HepG2 (cell line): ENCODE measurements around the gene ZC3H8. TPM values are rescaled to one million over a fixed set of nuclear protein-coding genes. Genes with fewer than 3 reads are reported as not detected.

ENCODE experiments used
- FIP1L1 ChIP-seq: fragments of 200-400 bp; formaldehyde crosslinking; IDR thresholded peaks from 2 replicates; pipeline ENCODE4 v1.6.1; 2018; ENCODE audit warnings: low read depth, mild to moderate bottlenecking, low read length, moderate library complexity, borderline replicate concordance; ENCODE audit not compliant: insufficient read depth
- FLYWCH1 ChIP-seq: sonication (generic); formaldehyde crosslinking; IDR thresholded peaks from 2 replicates; pipeline ENCODE4 v1.8.1; 2023; ENCODE audit warnings: mild to moderate bottlenecking, missing genetic modification reagents
- IKZF1 ChIP-seq: fragments of 450-650 bp; IDR thresholded peaks from 2 replicates; pipeline ENCODE4 v1.7.1; 2016
- MEIS2 ChIP-seq: sonication (generic); formaldehyde crosslinking; IDR thresholded peaks from 2 replicates; pipeline ENCODE4 v1.9.0; 2021; ENCODE audit warnings: mild to moderate bottlenecking, missing genetic modification reagents
- RARA ChIP-seq: IDR thresholded peaks from 2 replicates; pipeline ENCODE4 v1.6.1; 2016; ENCODE audit warnings: missing genetic modification reagents, missing compliant biosample characterization
- SP5 ChIP-seq: IDR thresholded peaks from 2 replicates; pipeline ENCODE4 v1.6.1; 2016; ENCODE audit warnings: low read depth, borderline replicate concordance
- ZNF326 ChIP-seq: sonication (generic); formaldehyde crosslinking; IDR thresholded peaks from 2 replicates; pipeline ENCODE4 v1.4.0; 2020; ENCODE audit warnings: missing genetic modification reagents, borderline replicate concordance
- ZNF501 ChIP-seq: sonication (generic); formaldehyde crosslinking; IDR thresholded peaks from 2 replicates; pipeline ENCODE4 v1.5.1; 2020; ENCODE audit warnings: mild to moderate bottlenecking, moderate library complexity, missing genetic modification reagents
- ZSCAN31 ChIP-seq: sonication (generic); formaldehyde crosslinking; IDR thresholded peaks from 2 replicates; pipeline ENCODE4 v1.5.0; 2020; ENCODE audit warnings: low read depth, mild to moderate bottlenecking, missing genetic modification reagents
- polyA plus RNA-seq, 8 experiments: library from polyadenylated mRNA; depleted of rRNA in 3 of 8; stranded (reverse) in 7 of 8; unstranded in 1 of 8; fragments of >200 nt; fragmentation: Illumina TruSeq in 4 of 8; extraction: Trizol in 4 of 8; gene quantifications; 2 replicates each; pipeline versions ENCODE4 v1.2.1 to v1.2.3, GENCODE V29; 2011 to 2016; ENCODE audit warnings: low read depth in 4 of 8, missing spikeins in 1 of 8, mixed read lengths in 1 of 8; ENCODE audit not compliant: insufficient read depth in 1 of 8
- total RNA-seq, 5 experiments: library from RNA; depleted of rRNA; stranded (reverse); fragments of >200 nt; fragmentation: Illumina TruSeq; extraction: Trizol; gene quantifications; 2 replicates each; pipeline ENCODE4 v1.2.3, GENCODE V29; 2016; ENCODE audit warnings: low read depth in 1 of 5
- TF ChIP-seq, protein P1 (sequence below): sonication (generic); formaldehyde crosslinking; IDR thresholded peaks from 2 replicates; pipeline ENCODE4 v1.9.0; 2021; ENCODE audit warnings: missing genetic modification reagents, borderline replicate concordance
- TF ChIP-seq, protein P2 (sequence below): sonication (generic); formaldehyde crosslinking; IDR thresholded peaks from 2 replicates; pipeline ENCODE4 v1.8.1; 2023; ENCODE audit warnings: mild to moderate bottlenecking, missing genetic modification reagents, borderline replicate concordance
- TF ChIP-seq, protein P3 (sequence below): sonication (generic); formaldehyde crosslinking; conservative IDR thresholded peaks from 2 replicates; pipeline ENCODE4 v1.8.0; 2022; ENCODE audit warnings: missing genetic modification reagents
- TF ChIP-seq, protein P4 (sequence below): sonication (generic); formaldehyde crosslinking; IDR thresholded peaks from 2 replicates; pipeline ENCODE4 v1.8.0; 2022; ENCODE audit warnings: missing genetic modification reagents, mild to moderate bottlenecking, inconsistent platforms, borderline replicate concordance
- TF ChIP-seq, protein P5 (sequence below): sonication (generic); formaldehyde crosslinking; IDR thresholded peaks from 2 replicates; pipeline ENCODE4 v1.5.0; 2020; ENCODE audit warnings: mild to moderate bottlenecking, missing genetic modification reagents, borderline replicate concordance
- TF ChIP-seq, protein P6 (sequence below): sonication (generic); formaldehyde crosslinking; IDR thresholded peaks from 2 replicates; pipeline ENCODE4 v1.5.1; 2020; ENCODE audit warnings: mild to moderate bottlenecking, missing genetic modification reagents

The ZC3H8 gene
- total and polyA plus RNA-seq, 2 of the 13 experiments (the other 11 are each of a cell fraction or from before 2014, with no cell fraction given) = 4.5 to 17.0 TPM

DNA sequence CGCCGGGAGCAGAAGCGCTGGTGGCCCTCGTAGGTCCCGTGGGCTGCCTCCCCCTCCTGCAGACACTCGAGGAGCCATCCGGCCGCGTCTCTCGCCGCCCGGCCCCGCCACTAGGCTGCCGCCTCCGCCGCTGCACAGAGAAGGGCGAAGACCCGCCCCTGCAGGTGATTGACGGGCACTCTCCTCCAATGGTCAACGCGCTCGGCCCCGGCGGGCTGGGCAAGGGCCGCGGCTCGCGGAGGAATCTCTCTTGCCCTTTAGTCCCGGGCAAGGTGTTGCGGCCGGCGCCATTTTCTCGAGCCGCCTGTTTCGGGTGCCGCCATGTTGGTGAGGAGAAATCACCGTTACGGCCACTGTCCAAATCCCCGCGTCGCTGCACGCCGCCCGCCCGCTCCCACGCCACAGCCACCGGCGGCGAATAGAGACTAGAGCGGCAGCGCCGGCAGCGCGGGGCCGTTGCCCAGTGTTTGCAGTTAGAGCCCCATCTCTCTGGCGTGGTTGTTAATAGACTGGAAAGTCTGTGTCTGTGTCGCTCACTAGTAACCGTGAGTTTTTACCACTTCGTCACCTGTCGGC is 20.6 kb upstream of the ZC3H8 start, which contains the start of gene ZC3H6 (continued):
- TF ChIP-seq, protein P1, sequence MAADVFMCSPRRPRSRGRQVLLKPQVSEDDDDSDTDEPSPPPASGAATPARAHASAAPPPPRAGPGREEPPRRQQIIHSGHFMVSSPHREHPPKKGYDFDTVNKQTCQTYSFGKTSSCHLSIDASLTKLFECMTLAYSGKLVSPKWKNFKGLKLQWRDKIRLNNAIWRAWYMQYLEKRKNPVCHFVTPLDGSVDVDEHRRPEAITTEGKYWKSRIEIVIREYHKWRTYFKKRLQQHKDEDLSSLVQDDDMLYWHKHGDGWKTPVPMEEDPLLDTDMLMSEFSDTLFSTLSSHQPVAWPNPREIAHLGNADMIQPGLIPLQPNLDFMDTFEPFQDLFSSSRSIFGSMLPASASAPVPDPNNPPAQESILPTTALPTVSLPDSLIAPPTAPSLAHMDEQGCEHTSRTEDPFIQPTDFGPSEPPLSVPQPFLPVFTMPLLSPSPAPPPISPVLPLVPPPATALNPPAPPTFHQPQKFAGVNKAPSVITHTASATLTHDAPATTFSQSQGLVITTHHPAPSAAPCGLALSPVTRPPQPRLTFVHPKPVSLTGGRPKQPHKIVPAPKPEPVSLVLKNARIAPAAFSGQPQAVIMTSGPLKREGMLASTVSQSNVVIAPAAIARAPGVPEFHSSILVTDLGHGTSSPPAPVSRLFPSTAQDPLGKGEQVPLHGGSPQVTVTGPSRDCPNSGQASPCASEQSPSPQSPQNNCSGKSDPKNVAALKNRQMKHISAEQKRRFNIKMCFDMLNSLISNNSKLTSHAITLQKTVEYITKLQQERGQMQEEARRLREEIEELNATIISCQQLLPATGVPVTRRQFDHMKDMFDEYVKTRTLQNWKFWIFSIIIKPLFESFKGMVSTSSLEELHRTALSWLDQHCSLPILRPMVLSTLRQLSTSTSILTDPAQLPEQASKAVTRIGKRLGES = no peak
- TF ChIP-seq SP5 (CRISPR knock-in tag) = peak; percentile 71
- TF ChIP-seq IKZF1 = no peak
- TF ChIP-seq FLYWCH1 (CRISPR knock-in tag) = peak; percentile 87
- TF ChIP-seq ZNF326 (CRISPR knock-in tag) = no peak
- peak; percentile 88 for TF ChIP-seq MEIS2 (CRISPR knock-in tag)
- TF ChIP-seq, protein P2, sequence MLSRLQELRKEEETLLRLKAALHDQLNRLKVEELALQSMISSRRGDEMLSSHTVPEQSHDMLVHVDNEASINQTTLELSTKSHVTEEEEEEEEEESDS (CRISPR knock-in tag) = peak; percentile 28; the same call in 1 of the 2 replicates
- peak; percentile 99 for TF ChIP-seq ZNF501 (CRISPR knock-in tag)
- TF ChIP-seq RARA (CRISPR knock-in tag) = peak; percentile 66
- TF ChIP-seq, protein P3, sequence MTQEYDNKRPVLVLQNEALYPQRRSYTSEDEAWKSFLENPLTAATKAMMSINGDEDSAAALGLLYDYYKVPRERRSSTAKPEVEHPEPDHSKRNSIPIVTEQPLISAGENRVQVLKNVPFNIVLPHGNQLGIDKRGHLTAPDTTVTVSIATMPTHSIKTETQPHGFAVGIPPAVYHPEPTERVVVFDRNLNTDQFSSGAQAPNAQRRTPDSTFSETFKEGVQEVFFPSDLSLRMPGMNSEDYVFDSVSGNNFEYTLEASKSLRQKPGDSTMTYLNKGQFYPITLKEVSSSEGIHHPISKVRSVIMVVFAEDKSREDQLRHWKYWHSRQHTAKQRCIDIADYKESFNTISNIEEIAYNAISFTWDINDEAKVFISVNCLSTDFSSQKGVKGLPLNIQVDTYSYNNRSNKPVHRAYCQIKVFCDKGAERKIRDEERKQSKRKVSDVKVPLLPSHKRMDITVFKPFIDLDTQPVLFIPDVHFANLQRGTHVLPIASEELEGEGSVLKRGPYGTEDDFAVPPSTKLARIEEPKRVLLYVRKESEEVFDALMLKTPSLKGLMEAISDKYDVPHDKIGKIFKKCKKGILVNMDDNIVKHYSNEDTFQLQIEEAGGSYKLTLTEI (CRISPR knock-in tag) = no peak
- TF ChIP-seq FIP1L1 = peak; percentile 96; the same call in 1 of the 2 replicates
- peak; percentile 76 for TF ChIP-seq ZSCAN31
- TF ChIP-seq, protein P4, sequence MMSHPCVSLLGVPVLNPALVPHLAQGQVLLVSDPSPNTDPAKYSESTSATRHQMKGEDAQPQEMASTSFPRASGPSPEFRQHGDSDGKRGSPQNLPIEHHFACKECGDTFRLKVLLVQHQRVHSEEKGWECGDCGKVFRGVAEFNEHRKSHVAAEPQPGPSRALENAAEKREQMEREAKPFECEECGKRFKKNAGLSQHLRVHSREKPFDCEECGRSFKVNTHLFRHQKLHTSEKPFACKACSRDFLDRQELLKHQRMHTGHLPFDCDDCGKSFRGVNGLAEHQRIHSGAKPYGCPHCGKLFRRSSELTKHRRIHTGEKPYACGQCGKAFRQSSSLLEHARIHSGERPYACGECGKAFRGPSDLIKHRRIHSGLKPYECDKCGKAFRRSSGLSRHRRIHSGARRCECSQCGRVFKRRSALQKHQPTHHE (CRISPR knock-in tag) = peak; percentile 94; the same call in 1 of the 2 replicates
- TF ChIP-seq, protein P5, sequence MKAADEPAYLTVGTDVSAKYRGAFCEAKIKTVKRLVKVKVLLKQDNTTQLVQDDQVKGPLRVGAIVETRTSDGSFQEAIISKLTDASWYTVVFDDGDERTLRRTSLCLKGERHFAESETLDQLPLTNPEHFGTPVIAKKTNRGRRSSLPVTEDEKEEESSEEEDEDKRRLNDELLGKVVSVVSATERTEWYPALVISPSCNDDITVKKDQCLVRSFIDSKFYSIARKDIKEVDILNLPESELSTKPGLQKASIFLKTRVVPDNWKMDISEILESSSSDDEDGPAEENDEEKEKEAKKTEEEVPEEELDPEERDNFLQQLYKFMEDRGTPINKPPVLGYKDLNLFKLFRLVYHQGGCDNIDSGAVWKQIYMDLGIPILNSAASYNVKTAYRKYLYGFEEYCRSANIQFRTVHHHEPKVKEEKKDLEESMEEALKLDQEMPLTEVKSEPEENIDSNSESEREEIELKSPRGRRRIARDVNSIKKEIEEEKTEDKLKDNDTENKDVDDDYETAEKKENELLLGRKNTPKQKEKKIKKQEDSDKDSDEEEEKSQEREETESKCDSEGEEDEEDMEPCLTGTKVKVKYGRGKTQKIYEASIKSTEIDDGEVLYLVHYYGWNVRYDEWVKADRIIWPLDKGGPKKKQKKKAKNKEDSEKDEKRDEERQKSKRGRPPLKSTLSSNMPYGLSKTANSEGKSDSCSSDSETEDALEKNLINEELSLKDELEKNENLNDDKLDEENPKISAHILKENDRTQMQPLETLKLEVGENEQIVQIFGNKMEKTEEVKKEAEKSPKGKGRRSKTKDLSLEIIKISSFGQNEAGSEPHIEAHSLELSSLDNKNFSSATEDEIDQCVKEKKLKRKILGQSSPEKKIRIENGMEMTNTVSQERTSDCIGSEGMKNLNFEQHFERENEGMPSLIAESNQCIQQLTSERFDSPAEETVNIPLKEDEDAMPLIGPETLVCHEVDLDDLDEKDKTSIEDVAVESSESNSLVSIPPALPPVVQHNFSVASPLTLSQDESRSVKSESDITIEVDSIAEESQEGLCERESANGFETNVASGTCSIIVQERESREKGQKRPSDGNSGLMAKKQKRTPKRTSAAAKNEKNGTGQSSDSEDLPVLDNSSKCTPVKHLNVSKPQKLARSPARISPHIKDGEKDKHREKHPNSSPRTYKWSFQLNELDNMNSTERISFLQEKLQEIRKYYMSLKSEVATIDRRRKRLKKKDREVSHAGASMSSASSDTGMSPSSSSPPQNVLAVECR (CRISPR knock-in tag) = peak; percentile 90; the same call in 1 of the 2 replicates
- TF ChIP-seq, protein P6, sequence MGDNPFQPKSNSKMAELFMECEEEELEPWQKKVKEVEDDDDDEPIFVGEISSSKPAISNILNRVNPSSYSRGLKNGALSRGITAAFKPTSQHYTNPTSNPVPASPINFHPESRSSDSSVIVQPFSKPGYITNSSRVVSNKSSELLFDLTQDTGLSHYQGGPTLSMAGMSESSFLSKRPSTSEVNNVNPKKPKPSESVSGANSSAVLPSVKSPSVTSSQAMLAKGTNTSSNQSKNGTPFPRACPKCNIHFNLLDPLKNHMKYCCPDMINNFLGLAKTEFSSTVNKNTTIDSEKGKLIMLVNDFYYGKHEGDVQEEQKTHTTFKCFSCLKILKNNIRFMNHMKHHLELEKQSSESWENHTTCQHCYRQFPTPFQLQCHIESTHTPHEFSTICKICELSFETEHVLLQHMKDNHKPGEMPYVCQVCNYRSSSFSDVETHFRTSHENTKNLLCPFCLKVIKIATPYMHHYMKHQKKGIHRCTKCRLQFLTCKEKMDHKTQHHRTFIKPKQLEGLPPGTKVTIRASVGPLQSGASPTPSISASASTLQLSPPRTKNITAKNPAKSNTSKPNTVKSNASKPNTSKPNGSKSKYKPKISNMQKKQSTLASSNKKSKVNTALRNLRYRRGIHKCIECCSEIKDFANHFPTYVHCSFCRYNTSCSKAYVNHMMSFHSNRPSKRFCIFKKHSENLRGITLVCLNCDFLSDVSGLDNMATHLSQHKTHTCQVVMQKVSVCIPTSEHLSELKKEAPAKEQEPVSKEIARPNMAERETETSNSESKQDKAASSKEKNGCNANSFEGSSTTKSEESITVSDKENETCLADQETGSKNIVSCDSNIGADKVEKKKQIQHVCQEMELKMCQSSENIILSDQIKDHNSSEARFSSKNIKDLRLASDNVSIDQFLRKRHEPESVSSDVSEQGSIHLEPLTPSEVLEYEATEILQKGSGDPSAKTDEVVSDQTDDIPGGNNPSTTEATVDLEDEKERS = peak; percentile 95
